Thyroid gland (tissue), 4 donors: ENCODE results near the gene GJC1. TPM values are rescaled to one million over a fixed set of nuclear protein-coding genes. Genes with fewer than 3 reads are reported as not detected.

Experiments
- DNase-seq, 2 donors: peaks; one replicate each; pipeline ENCODE4 v3.0.0-alpha.2; 2019
- H3K27ac ChIP-seq, 3 donors: fragments of 200-600 bp; sonication (generic); 1 replicate in 2 of 3; 2 replicates in 1 of 3; pipeline ENCODE4 v1.5.1; 2016 to 2019; ENCODE audit warnings: mild to moderate bottlenecking in 1 of 3, moderate library complexity in 1 of 3
- H3K27me3 ChIP-seq: fragments of 200-600 bp; sonication (generic); one replicate; pipeline ENCODE4 v1.5.1; 2019
- H3K36me3 ChIP-seq, 2 donors: fragments of 200-600 bp; sonication (generic); one replicate each; pipeline ENCODE4 v1.5.1; 2016 to 2019
- H3K4me1 ChIP-seq, 2 donors: fragments of 200-600 bp; sonication (generic); one replicate each; pipeline ENCODE4 v1.5.1; 2017 to 2019
- H3K4me3 ChIP-seq, 3 donors: fragments of 200-600 bp; sonication (generic); replicated peaks in 1 of 3; 1 replicate in 2 of 3; 2 replicates in 1 of 3; pipeline ENCODE4 v1.5.1; 2016; ENCODE audit warnings: mild to moderate bottlenecking in 1 of 3
- H3K9me3 ChIP-seq: fragments of 200-600 bp; sonication (generic); one replicate; pipeline ENCODE4 v1.5.1; 2017
- POLR2A ChIP-seq, 2 donors: fragments of 450-650 bp; IDR thresholded peaks; one replicate each; pipeline ENCODE4 v1.6.1; 2017; ENCODE audit warnings: antibody characterized with exemption in 2 of 2, mild to moderate bottlenecking in 2 of 2, moderate library complexity in 1 of 2
- WGBS, 2 donors: methylation state at CpG; one replicate each; pipeline ENCODE4 v1.1.5; 2017; 5-methylcytosine and 5-hydroxymethylcytosine counted together
- intact Hi-C: fragments of 100-400 bp; cut with DNase I; formaldehyde crosslinking; loops from one replicate; pipeline ENCODE4 v1.15.1; 2023
- total RNA-seq, 4 donors: library from RNA; depleted of rRNA; stranded (reverse); fragments of >200 nt; gene quantifications; one replicate each; pipeline ENCODE4 v1.2.3, GENCODE V29; 2016
- TF ChIP-seq, protein P1 (sequence below), 6 experiments: fragments of 200-600 bp in 3 of 6; fragments of 450-650 bp in 3 of 6; sonication (generic) in 3 of 6; IDR thresholded peaks; one replicate each; pipeline ENCODE4 v1.5.1; 2016 to 2019; ENCODE audit warnings: antibody characterized with exemption in 6 of 6, mild to moderate bottlenecking in 2 of 6, inconsistent platforms in 1 of 6, moderate library complexity in 1 of 6

The GJC1 gene
- total RNA-seq, 4 donors from 2014 or later: 1.4 to 6.1 (median 3.8) TPM

DNA sequence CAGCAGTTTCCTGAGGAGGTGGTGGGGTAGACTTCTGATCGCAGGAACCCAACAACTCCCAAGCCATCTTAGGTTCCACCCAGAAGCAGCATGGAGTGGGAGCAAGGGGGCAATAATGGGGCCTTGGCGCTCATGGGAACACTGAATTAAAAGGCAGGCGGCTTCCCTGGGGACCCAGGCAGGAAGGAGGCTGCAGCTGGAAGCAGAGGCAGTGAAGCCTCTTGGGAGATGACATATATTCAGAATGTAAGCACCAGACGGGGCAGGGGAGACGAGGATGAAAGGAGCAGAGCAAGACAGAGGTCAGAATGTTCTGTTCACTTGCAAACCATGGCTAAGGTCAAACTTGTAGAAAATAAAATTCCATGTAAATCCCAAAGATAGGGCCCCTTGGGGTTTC is 20.5 kb upstream of the GJC1 start:
- TF ChIP-seq, protein P1, sequence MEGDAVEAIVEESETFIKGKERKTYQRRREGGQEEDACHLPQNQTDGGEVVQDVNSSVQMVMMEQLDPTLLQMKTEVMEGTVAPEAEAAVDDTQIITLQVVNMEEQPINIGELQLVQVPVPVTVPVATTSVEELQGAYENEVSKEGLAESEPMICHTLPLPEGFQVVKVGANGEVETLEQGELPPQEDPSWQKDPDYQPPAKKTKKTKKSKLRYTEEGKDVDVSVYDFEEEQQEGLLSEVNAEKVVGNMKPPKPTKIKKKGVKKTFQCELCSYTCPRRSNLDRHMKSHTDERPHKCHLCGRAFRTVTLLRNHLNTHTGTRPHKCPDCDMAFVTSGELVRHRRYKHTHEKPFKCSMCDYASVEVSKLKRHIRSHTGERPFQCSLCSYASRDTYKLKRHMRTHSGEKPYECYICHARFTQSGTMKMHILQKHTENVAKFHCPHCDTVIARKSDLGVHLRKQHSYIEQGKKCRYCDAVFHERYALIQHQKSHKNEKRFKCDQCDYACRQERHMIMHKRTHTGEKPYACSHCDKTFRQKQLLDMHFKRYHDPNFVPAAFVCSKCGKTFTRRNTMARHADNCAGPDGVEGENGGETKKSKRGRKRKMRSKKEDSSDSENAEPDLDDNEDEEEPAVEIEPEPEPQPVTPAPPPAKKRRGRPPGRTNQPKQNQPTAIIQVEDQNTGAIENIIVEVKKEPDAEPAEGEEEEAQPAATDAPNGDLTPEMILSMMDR (IDR thresholded peaks at IDR 0.05): no peak
- TF ChIP-seq POLR2A (IDR thresholded peaks at IDR 0.05): no peak
- Histone ChIP-seq H3K9me3 (no peaks in the 10 kb centered on the region), H3K27ac (no peak overlapping the region), H3K36me3 (peaks cover 47 to 53% of the 10 kb centered on the region in 2 donors), H3K4me3 (no peak overlapping the region), H3K27me3 (no peaks in the 10 kb centered on the region), H3K4me1 (no peaks in the 10 kb centered on the region)
- WGBS, 2 donors: 88 to 91% methylated on average over 5 of the region's 5 CpGs
- intact Hi-C loops: no loop called here
- DNase-seq: no peak

DNA sequence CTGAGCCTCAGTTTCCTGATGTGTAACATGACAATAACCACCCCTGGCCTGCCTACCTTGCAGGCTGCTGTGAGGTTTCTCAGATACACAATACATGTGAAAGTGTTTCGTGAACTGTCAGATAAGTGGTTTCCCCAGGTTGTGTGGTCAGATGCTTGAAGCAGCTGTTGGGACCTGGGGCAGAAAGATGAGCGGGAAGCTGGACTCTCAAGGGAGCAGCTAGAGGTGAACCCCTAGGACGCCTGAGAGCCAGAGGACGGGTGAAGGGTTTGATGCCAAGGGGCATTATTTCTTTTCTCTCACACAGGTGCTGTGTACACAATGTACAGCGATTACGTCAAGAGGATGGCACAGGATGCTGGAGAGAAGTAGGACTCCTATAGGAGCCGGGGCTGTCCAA is 19.9 kb upstream of the GJC1 start:
- intact Hi-C loops: no loop called here
- no peaks in the 10 kb centered on the region for H3K27me3 ChIP-seq
- TF ChIP-seq, protein P1 (IDR thresholded peaks at IDR 0.05): no peak
- TF ChIP-seq POLR2A (IDR thresholded peaks at IDR 0.05): no peak
- peaks cover 46 to 47% of the 10 kb centered on the region in 2 donors for H3K36me3 ChIP-seq
- H3K27ac ChIP-seq: no peak overlapping the region
- H3K4me3 ChIP-seq: no peak overlapping the region
- no peaks in the 10 kb centered on the region for H3K4me1 ChIP-seq
- WGBS, 2 donors: 87 to 91% methylated on average over 7 of the region's 7 CpGs
- H3K9me3 ChIP-seq: no peaks in the 10 kb centered on the region
- DNase-seq: no peak

DNA sequence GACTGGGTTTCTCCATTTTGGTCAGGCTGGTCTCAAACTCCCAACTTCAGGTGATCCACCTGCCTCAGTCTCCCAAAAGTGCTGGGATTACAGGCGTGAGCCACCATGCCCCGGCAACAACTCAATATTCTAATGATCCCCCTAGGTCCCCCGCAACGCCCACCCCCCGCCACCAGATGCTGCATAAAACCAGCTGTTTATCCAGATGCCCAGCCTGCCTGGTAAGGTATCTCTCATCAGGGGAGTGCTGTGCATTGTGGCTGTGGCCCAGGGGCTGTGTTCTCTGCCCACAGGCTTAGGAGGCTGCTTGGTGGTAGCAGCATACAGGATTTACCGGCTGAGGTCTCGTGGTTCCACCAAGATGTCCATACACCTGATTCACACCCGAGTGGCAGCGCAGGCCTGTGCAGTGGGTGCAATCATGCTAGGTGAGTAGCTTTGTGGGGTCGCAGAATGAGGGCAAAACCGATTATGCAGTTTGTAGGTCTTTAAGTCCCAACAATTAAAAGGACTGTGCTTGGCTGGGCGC is 18.9 kb upstream of the GJC1 start:
- intact Hi-C loops: no loop called here
- peaks cover 36 to 37% of the 10 kb centered on the region in 2 donors for H3K36me3 ChIP-seq
- H3K9me3 ChIP-seq: no peaks in the 10 kb centered on the region
- 91 to 93% methylated on average over 11 to 12 of the region's 12 CpGs for WGBS, 2 donors
- H3K4me3 ChIP-seq: no peak overlapping the region
- TF ChIP-seq, protein P1 (IDR thresholded peaks at IDR 0.05): no peak
- TF ChIP-seq POLR2A (IDR thresholded peaks at IDR 0.05): no peak
- DNase-seq: no peak
- H3K27me3 ChIP-seq: no peaks in the 10 kb centered on the region
- H3K4me1 ChIP-seq: no peaks in the 10 kb centered on the region
- no peak overlapping the region for H3K27ac ChIP-seq

DNA sequence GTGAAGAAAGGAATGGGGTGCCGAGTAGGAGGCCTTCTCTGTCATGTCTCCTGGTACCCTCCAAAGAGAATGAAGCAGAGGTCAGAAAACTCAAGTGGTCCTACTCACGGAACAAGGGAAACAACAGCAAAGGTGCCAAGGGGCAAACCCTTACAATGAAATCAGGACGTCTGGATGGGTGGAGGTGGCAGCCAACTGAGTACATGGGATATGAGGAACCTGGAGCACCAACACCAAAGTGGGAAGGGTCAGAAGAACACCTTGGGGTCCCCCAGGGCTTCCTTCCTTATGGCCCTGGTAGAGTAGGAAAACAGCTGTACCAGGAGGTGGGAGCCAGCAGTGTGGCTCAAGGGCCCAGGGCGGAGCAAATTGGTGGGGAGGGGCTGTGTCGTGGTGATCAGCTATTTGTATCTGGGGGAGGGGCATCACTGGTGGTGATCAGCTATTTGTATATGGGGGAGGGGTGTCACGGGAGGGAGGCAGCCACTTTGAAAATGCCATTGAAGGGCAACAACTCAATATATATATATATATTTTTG is 18.2 kb upstream of the GJC1 start:
- 58 to 64% methylated on average over 6 of the region's 6 CpGs for WGBS, 2 donors
- intact Hi-C loops: no loop called here
- Histone ChIP-seq H3K4me3 (no peak overlapping the region), H3K27me3 (no peaks in the 10 kb centered on the region), H3K36me3 (peaks cover 29 to 30% of the 10 kb centered on the region in 2 donors), H3K27ac (no peak overlapping the region), H3K4me1 (no peaks in the 10 kb centered on the region), H3K9me3 (no peaks in the 10 kb centered on the region)
- TF ChIP-seq, protein P1 (IDR thresholded peaks at IDR 0.05): no peak
- TF ChIP-seq POLR2A (IDR thresholded peaks at IDR 0.05): no peak
- no peak for DNase-seq

DNA sequence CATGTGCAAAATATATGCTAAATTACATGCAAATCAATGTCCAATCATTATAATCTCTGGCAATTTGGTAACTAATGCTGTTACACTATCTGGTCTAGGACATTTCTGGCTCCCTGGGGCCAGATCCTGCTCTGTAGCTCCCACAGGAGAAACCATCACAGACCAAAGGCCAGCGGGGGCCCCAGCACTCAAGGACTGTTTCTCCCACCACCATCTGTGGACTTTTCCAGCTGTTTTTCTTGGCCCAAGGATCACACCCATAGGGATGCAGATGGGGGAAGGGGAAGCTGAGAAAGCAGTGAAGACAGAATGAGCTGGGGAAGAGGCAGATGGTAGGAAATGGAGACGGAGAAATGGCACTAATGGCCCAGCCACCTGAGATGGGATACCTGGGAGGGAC is 17.5 kb upstream of the GJC1 start, which contains the start of gene HIGD1B:
Gene HIGD1B (plus strand): TSS at position 298 of the 400 bp plus-strand sequence. CDS start 270 bp downstream, outside the sequence.
- TF ChIP-seq, protein P1 (IDR thresholded peaks at IDR 0.05): no peak
- TF ChIP-seq POLR2A (IDR thresholded peaks at IDR 0.05): no peak
- DNase-seq: no peak
- intact Hi-C loops: no loop called here
- H3K27ac ChIP-seq: no peak within 1 kb of the TSS
- no peaks in the 10 kb centered on the region for H3K27me3 ChIP-seq
- H3K4me3 ChIP-seq: no peak within 1 kb of the TSS
- H3K36me3 ChIP-seq: peaks cover 23 to 24% of the 10 kb centered on the region in 2 donors
- H3K9me3 ChIP-seq: no peaks in the 10 kb centered on the region
- H3K4me1 ChIP-seq: no peaks in the 10 kb centered on the region
- WGBS, 2 donors: 60 to 72% methylated on average over 2 of the region's 2 CpGs
